ENCODE data around the gene EEIG1. TPM values are rescaled to one million over a fixed set of nuclear protein-coding genes. Genes with fewer than 3 reads are reported as not detected.

Gene EEIG1
- total and polyA plus RNA-seq, 3 experiments from 2014 or later = 82.2 to 167 (median 93.3) TPM

DNA sequence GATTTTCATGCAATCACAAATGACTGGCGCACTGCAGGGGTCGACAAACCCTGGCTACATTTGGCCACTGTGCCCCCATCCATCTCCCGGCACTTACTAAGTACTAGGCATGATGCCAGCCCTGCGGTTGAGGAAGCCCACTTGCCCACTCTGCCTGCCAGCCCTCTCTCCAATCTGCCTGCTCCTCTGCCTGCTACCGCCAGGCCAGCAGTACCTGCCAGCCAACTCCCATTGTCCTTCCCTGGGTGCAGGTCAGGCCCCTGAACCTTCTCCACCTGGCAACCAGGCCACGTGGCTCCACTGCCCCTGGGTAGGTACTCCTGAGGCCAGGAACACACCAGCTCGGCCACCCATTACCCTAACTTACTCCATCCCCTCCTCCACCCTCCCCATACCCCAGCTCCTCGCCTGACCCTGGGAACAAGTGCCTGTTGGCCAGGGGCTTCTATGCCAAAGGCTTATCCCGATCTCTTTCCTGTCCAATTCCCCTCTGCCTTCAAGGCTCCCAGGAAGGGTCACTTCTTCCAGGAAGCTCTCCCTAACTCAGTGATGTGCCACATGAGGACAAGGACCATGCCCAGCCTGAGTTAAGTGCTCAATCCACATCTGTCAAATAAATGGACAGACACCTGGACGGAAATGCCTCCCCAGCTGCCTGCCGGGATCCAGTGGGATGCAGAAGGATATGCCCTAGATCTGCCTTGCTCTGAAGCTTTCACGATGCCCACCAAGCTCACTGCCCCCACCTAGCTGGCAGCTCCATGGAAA is 6.6 kb downstream of the EEIG1 start:
- Mint-ChIP-seq H3K27ac (peak overlapping the region; percentile 87 to 100 (median 96)), H3K4me3 (peak overlapping the region; percentile 85 to 99 (median 97)), H3K4me1 (peaks cover 78 to 84% (median 81%) of the 10 kb centered on the region in 3 donors), H3K27me3 (peaks cover 0 to 2% of the 10 kb centered on the region in 2 donors), H3K36me3 (peaks cover 0 to 75% (median 3%) of the 10 kb centered on the region in 3 donors), H3K9me3 (no peaks in the 10 kb centered on the region)
- DNase-seq = no peak
- Histone ChIP-seq H3K27ac (ENCODE audit: low read depth, low read length) (no peak overlapping the region), H3K9me3 (ENCODE audit: low read length) (no peaks in the 10 kb centered on the region), H3K27me3 (ENCODE audit: insufficient read depth, low read length, poor library complexity, severe bottlenecking) (no peaks in the 10 kb centered on the region), H3K4me3 (ENCODE audit: low read length) (peak overlapping the region; percentile 98), H3K4me1 (ENCODE audit: insufficient read depth, low read length) (peaks cover 80% of the 10 kb centered on the region), H3K36me3 (ENCODE audit: insufficient read depth, low read length) (peaks cover 4% of the 10 kb centered on the region)
- POLR2A ChIA-PET = interaction anchor here (0.5 to 1.8 kb wide), 7 partner anchors 15 to 56 kb away, joined by 3 to 11 read pairs (median 3); no protein-coding TSS in a partner anchor
- CTCF ChIA-PET = interaction anchor here (1.1 to 13.0 kb wide), 5 partner anchors 13 to 94 kb away, joined by 3 to 186 read pairs (median 15); partner anchors contain the start of gene SLC25A25

- ChIA-PET CTCF (interaction anchor here (0.6 to 13.0 kb wide), 8 partner anchors 8 to 95 kb away, joined by 3 to 186 read pairs (median 4); partner anchors contain the start of genes EEIG1 and SLC25A25), POLR2A (interaction anchor here (0.5 to 4.4 kb wide), 7 partner anchors 18 to 61 kb away, joined by 3 to 30 read pairs (median 5); no protein-coding TSS in a partner anchor)
- H3K4me1 Mint-ChIP-seq = peaks cover 86 to 92% (median 89%) of the 10 kb centered on the region in 3 donors
- H3K9me3 Mint-ChIP-seq = no peaks in the 10 kb centered on the region
- H3K4me3 Mint-ChIP-seq = peak overlapping the region; percentile 85 to 99 (median 97)
- H3K9me3 ChIP-seq (ENCODE audit: low read length) = no peaks in the 10 kb centered on the region
- DNase-seq = no peak
- H3K27me3 ChIP-seq (ENCODE audit: insufficient read depth, low read length, poor library complexity, severe bottlenecking) = no peaks in the 10 kb centered on the region
- H3K36me3 Mint-ChIP-seq = peaks cover 0 to 79% (median 3%) of the 10 kb centered on the region in 3 donors
- H3K4me1 ChIP-seq (ENCODE audit: insufficient read depth, low read length) = peaks cover 88% of the 10 kb centered on the region
- no peaks in the 10 kb centered on the region for H3K36me3 ChIP-seq (ENCODE audit: insufficient read depth, low read length)
- H3K4me3 ChIP-seq (ENCODE audit: low read length) = peak overlapping the region; percentile 98
- H3K27ac Mint-ChIP-seq = peak overlapping the region; percentile 87 to 100 (median 97)
- peak overlapping the region; percentile 40 for H3K27ac ChIP-seq (ENCODE audit: low read depth, low read length)
- peaks cover 0 to 2% of the 10 kb centered on the region in 2 donors for H3K27me3 Mint-ChIP-seq
Observed at GRCh38 chr9:127973169-127974000, 7.4 kb downstream of the EEIG1 start.

DNA sequence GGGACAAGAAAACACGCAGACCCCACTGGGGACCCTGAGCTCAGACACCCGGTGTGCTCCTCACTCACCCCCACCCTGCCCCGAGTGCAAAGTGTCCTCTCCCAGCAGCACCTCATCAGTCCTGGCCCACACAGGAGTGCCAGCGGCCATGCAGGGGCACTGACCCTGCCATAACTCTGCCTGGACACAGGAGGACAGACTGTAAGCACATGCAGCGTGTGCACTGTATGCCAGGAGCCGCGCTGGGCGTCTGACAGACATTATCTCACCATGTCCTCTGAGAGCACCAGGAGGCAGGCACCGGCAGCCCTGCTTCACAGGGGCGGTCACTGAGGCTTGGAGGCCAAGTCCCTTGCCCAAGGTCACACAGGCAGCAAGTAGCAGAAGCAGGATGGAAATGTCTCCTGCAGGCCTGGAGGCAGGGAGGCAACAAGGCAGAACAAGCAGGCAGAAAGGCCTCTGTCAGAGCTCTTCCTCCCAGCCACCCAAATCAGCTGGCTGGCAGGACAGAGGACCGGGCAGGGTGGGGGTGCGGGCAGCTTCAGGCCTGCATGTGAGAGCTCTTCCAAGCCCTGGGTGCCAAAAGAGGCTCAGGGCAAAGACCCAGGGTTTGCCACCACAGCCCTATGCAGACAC is 8.4 kb downstream of the EEIG1 start:
- H3K27me3 Mint-ChIP-seq = peaks cover 0 to 2% of the 10 kb centered on the region in 2 donors
- peak overlapping the region; percentile 40 for H3K27ac ChIP-seq (ENCODE audit: low read depth, low read length)
- DNase-seq = no peak

DNA sequence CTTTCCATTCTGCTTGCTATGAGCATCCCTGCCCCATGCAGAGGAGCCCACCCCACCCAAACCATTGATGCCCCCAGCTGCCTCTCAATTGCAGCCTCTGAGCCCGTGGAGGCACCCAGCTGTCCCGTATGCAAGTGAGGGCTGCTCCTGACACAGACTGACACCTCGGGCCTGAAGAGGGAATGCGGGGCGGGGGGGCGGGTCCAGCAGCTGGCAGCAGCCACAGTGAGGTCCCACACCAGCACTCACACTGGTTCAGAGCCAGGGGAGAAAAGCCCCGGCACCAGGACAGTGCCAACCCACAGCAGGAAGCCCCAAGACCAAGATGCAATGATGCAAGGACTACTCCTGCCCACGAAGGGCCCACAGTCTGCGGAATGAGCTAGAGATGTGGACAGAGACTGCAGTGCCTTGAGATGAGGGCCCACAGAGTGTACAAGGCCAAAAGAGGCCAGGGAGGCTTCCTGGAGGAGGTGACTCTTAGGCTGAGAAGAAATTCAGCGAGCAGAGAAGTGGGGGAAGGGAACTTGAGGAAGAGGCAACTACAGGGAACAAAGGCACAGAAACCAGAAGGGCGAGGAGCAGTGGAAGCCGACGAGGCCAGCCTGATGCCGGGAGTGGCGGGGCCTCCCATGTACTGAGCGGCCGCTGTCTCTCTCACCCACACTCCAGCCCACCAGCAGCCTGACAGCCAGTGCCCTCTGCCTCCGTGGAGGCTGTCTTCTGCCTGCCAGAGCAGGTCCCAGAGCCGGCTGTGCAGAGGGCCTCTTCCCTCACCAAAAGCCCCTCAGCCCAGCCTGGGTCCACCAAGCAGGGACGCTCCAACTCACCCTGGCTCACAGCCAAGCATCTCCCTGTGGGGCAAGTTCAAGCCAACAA is 9.2 kb downstream of the EEIG1 start:
- Histone ChIP-seq H3K27ac (ENCODE audit: low read depth, low read length) (peak overlapping the region; percentile 55), H3K4me3 (ENCODE audit: low read length) (peak overlapping the region; percentile 98), H3K36me3 (ENCODE audit: insufficient read depth, low read length) (no peaks in the 10 kb centered on the region), H3K9me3 (ENCODE audit: low read length) (no peaks in the 10 kb centered on the region), H3K4me1 (ENCODE audit: insufficient read depth, low read length) (peaks cover 98% of the 10 kb centered on the region), H3K27me3 (ENCODE audit: insufficient read depth, low read length, poor library complexity, severe bottlenecking) (no peaks in the 10 kb centered on the region)
- peak; percentile 28 to 71 (median 56) for DNase-seq
- H3K4me1 Mint-ChIP-seq = peaks cover 96 to 100% (median 100%) of the 10 kb centered on the region in 3 donors
- no peaks in the 10 kb centered on the region for H3K9me3 Mint-ChIP-seq
- H3K36me3 Mint-ChIP-seq = peaks cover 0 to 69% (median 3%) of the 10 kb centered on the region in 3 donors
- peak overlapping the region; percentile 85 to 99 (median 97) for H3K4me3 Mint-ChIP-seq
- CTCF ChIA-PET = interaction anchor here (1.2 to 5.9 kb wide), 6 partner anchors 9 to 64 kb away, joined by 5 to 35 read pairs (median 13); partner anchors contain the start of gene EEIG1
- POLR2A ChIA-PET = interaction anchor here (1.0 to 4.4 kb wide), 8 partner anchors 8 to 96 kb away, joined by 3 to 30 read pairs (median 8); partner anchors contain the start of genes EEIG1 and SLC25A25
- H3K27ac Mint-ChIP-seq = peak overlapping the region; percentile 87 to 100 (median 98)
- peaks cover 0 to 2% of the 10 kb centered on the region in 2 donors for H3K27me3 Mint-ChIP-seq

More for the DNA sequence above, 8.4 kb downstream of the EEIG1 start:
- Histone ChIP-seq H3K27me3 (ENCODE audit: insufficient read depth, low read length, poor library complexity, severe bottlenecking) (no peaks in the 10 kb centered on the region), H3K4me1 (ENCODE audit: insufficient read depth, low read length) (peaks cover 96% of the 10 kb centered on the region), H3K9me3 (ENCODE audit: low read length) (no peaks in the 10 kb centered on the region), H3K4me3 (ENCODE audit: low read length) (peak overlapping the region; percentile 98), H3K36me3 (ENCODE audit: insufficient read depth, low read length) (no peaks in the 10 kb centered on the region)
- peaks cover 94 to 100% (median 97%) of the 10 kb centered on the region in 3 donors for H3K4me1 Mint-ChIP-seq
- ChIA-PET POLR2A (interaction anchor here (1.0 to 4.4 kb wide), 4 partner anchors 9 to 62 kb away, joined by 4 to 30 read pairs (median 12); partner anchors contain the start of gene EEIG1), CTCF (interaction anchor here (0.6 to 5.9 kb wide), 6 partner anchors 9 to 70 kb away, joined by 3 to 35 read pairs (median 4); partner anchors contain the start of gene EEIG1)
- H3K4me3 Mint-ChIP-seq = peak overlapping the region; percentile 85 to 99 (median 97)
- no peaks in the 10 kb centered on the region for H3K9me3 Mint-ChIP-seq
- peaks cover 0 to 75% (median 3%) of the 10 kb centered on the region in 3 donors for H3K36me3 Mint-ChIP-seq
- H3K27ac Mint-ChIP-seq = peak overlapping the region; percentile 87 to 100 (median 97)

- Mint-ChIP-seq H3K4me1 (peaks cover 95 to 100% (median 100%) of the 10 kb centered on the region in 3 donors), H3K27ac (peak overlapping the region; percentile 87 to 100 (median 98)), H3K27me3 (peaks cover 0 to 2% of the 10 kb centered on the region in 2 donors), H3K36me3 (peaks cover 0 to 66% (median 2%) of the 10 kb centered on the region in 3 donors), H3K9me3 (no peaks in the 10 kb centered on the region), H3K4me3 (peak overlapping the region; percentile 85 to 99 (median 95))
- CTCF ChIA-PET = interaction anchor here (1.2 to 5.9 kb wide), 8 partner anchors 10 to 65 kb away, joined by 4 to 35 read pairs (median 8); partner anchors contain the start of gene EEIG1
- peak; percentile 36 to 84 (median 75) for DNase-seq
- POLR2A ChIA-PET = interaction anchor here (0.8 to 4.4 kb wide), 10 partner anchors 9 to 97 kb away, joined by 3 to 30 read pairs (median 4); partner anchors contain the start of genes EEIG1 and SLC25A25
- Histone ChIP-seq H3K27ac (ENCODE audit: low read depth, low read length) (peak overlapping the region; percentile 55), H3K4me1 (ENCODE audit: insufficient read depth, low read length) (peaks cover 99% of the 10 kb centered on the region), H3K36me3 (ENCODE audit: insufficient read depth, low read length) (no peaks in the 10 kb centered on the region), H3K9me3 (ENCODE audit: low read length) (no peaks in the 10 kb centered on the region), H3K4me3 (ENCODE audit: low read length) (peak overlapping the region; percentile 70), H3K27me3 (ENCODE audit: insufficient read depth, low read length, poor library complexity, severe bottlenecking) (no peaks in the 10 kb centered on the region)
Observed at GRCh38 chr9:127970401-127971313, 10.1 kb downstream of the EEIG1 start.
